ENCODE results near the gene GNB1. TPM values are rescaled to one million over a fixed set of nuclear protein-coding genes. Genes with fewer than 3 reads are reported as not detected.
A peak's percentile ranks its signal among the peaks of the same experiment; 100 is the strongest.

The GNB1 gene
- 71.9 TPM for total RNA-seq (2013)
- 100 to 1,000 TPM in 2 of 3 donors, 10 to 100 TPM in 1; 41.9 to 357 (median 111) TPM for polyA plus RNA-seq
- polyA minus RNA-seq = 67.2 and 95.7 TPM in 2 replicates
- total RNA-seq = 240 to 486 (median 307) reads per million in 11 experiments

GRCh38 chr1:1890506-1891348, at the start of gene GNB1:
TSS of gene GNB1 (minus strand) at chr1:1891087. CDS start at chr1:1825453, 65,634 bp downstream.
- Histone ChIP-seq H4K20me1 (ENCODE audit: insufficient read depth, low read length) (peaks cover 54% of the 10 kb centered on the region), H3K79me2 (ENCODE audit: insufficient read depth, low read length) (peaks cover 65% of the 10 kb centered on the region), H3K4me3 (replicated peaks in 1 of 3; ENCODE audit: low read depth in 2 of 3, low read length in 3 of 3) (peak within 1 kb of the TSS; percentile 76 to 98 (median 89)), H3K27me3 (ENCODE audit: control insufficient read depth in 2 of 2, insufficient read depth in 2 of 2, low read length in 2 of 2) (peaks cover 0 to 6% of the 10 kb centered on the region in 2 donors), H2AFZ (ENCODE audit: insufficient read depth, low read depth, low read length, poor library complexity, severe bottlenecking) (peak within 1 kb of the TSS; percentile 86), H3K9ac (ENCODE audit: insufficient read depth, low read length, poor library complexity, severe bottlenecking) (peak within 1 kb of the TSS; percentile 93), H3K4me1 (ENCODE audit: control insufficient read depth in 1 of 2, insufficient read depth in 2 of 2, low read length in 2 of 2) (peaks cover 34 to 45% of the 10 kb centered on the region in 2 donors), H3K4me2 (replicated peaks; ENCODE audit: extremely low read depth, low read length, poor library complexity, severe bottlenecking) (peak within 1 kb of the TSS; percentile 93), H3K36me3 (replicated peaks in 1 of 2; ENCODE audit: control insufficient read depth in 1 of 2, insufficient read depth in 2 of 2, low read length in 2 of 2) (no peaks in the 10 kb centered on the region), H3K27ac (ENCODE audit: low read depth in 1 of 2, low read length in 2 of 2) (peak within 1 kb of the TSS; percentile 76 to 91), H3K9me3 (replicated peaks in 1 of 2; ENCODE audit: control insufficient read depth in 1 of 2, insufficient read depth in 1 of 2, low read length in 2 of 2) (no peaks in the 10 kb centered on the region)
- Mint-ChIP-seq H3K27me3 (ENCODE audit: low read depth in 3 of 3) (peaks cover 9 to 18% (median 16%) of the 10 kb centered on the region in 3 donors), H3K9me3 (peaks cover 0 to 2% (median 0%) of the 10 kb centered on the region in 7 donors), H3K4me3 (peak within 1 kb of the TSS; percentile 87 to 89), H3K27ac (peak within 1 kb of the TSS; percentile 83 to 93 (median 88)), H3K36me3 (peaks cover 3 to 8% of the 10 kb centered on the region in 2 donors), H3K4me1 (peaks cover 53% of the 10 kb centered on the region)
- peak; percentile 85 to 92 (median 89) for DNase-seq
- under 1% methylated on average over 130 of the region's 137 CpGs for WGBS (ENCODE audit: insufficient coverage)
- intact Hi-C loops (cut with micrococcal nuclease) = loop anchor here (5.0 to 10.0 kb wide), 4 partner anchors 33 to 113 kb away; partner anchors contain the start of gene NADK (in 1 of the 2)
- TF ChIP-seq, protein P1, sequence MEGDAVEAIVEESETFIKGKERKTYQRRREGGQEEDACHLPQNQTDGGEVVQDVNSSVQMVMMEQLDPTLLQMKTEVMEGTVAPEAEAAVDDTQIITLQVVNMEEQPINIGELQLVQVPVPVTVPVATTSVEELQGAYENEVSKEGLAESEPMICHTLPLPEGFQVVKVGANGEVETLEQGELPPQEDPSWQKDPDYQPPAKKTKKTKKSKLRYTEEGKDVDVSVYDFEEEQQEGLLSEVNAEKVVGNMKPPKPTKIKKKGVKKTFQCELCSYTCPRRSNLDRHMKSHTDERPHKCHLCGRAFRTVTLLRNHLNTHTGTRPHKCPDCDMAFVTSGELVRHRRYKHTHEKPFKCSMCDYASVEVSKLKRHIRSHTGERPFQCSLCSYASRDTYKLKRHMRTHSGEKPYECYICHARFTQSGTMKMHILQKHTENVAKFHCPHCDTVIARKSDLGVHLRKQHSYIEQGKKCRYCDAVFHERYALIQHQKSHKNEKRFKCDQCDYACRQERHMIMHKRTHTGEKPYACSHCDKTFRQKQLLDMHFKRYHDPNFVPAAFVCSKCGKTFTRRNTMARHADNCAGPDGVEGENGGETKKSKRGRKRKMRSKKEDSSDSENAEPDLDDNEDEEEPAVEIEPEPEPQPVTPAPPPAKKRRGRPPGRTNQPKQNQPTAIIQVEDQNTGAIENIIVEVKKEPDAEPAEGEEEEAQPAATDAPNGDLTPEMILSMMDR (IDR thresholded peaks at IDR 0.05) = no peak

- H3K4me3 Mint-ChIP-seq = no peak overlapping the region
- Histone ChIP-seq H3K4me3 (replicated peaks in 1 of 3; ENCODE audit: low read depth in 2 of 3, low read length in 3 of 3) (no peak overlapping the region), H3K36me3 (replicated peaks in 1 of 2; ENCODE audit: control insufficient read depth in 1 of 2, insufficient read depth in 2 of 2, low read length in 2 of 2) (no peaks in the 10 kb centered on the region), H3K9me3 (replicated peaks in 1 of 2; ENCODE audit: control insufficient read depth in 1 of 2, insufficient read depth in 1 of 2, low read length in 2 of 2) (no peaks in the 10 kb centered on the region), H4K20me1 (ENCODE audit: insufficient read depth, low read length) (no peaks in the 10 kb centered on the region), H3K4me1 (ENCODE audit: control insufficient read depth in 1 of 2, insufficient read depth in 2 of 2, low read length in 2 of 2) (peaks cover 6% of the 10 kb centered on the region in 2 donors), H3K27ac (ENCODE audit: low read depth in 1 of 2, low read length in 2 of 2) (no peak overlapping the region), H3K79me2 (ENCODE audit: insufficient read depth, low read length) (no peaks in the 10 kb centered on the region), H3K27me3 (ENCODE audit: control insufficient read depth in 2 of 2, insufficient read depth in 2 of 2, low read length in 2 of 2) (no peaks in the 10 kb centered on the region), H3K4me2 (replicated peaks; ENCODE audit: extremely low read depth, low read length, poor library complexity, severe bottlenecking) (no peak overlapping the region), H2AFZ (ENCODE audit: insufficient read depth, low read depth, low read length, poor library complexity, severe bottlenecking) (no peak overlapping the region), H3K9ac (ENCODE audit: insufficient read depth, low read length, poor library complexity, severe bottlenecking) (no peak overlapping the region)
- intact Hi-C loops (cut with micrococcal nuclease) = loop anchor here in 1 of 2 donors (5.0 kb wide), 1 partner anchor 107 kb away; no protein-coding TSS in a partner anchor
- 96% methylated on average over 11 of the region's 12 CpGs for WGBS (ENCODE audit: insufficient coverage)
- peaks cover 4 to 11% (median 8%) of the 10 kb centered on the region in 3 donors for H3K27me3 Mint-ChIP-seq (ENCODE audit: low read depth in 3 of 3)
- no peak for DNase-seq
- peaks cover 0 to 3% (median 0%) of the 10 kb centered on the region in 7 donors for H3K9me3 Mint-ChIP-seq
- no peaks in the 10 kb centered on the region for H3K36me3 Mint-ChIP-seq
- no peak overlapping the region for H3K27ac Mint-ChIP-seq
- H3K4me1 Mint-ChIP-seq = peaks cover 6% of the 10 kb centered on the region
- TF ChIP-seq, protein P1 (IDR thresholded peaks at IDR 0.05) = no peak
Measured at GRCh38 chr1:1940123-1940425, 49.2 kb upstream of the GNB1 start.
